Muscle of leg (tissue), 11 donors: ENCODE data around the gene LZTS3. TPM values are rescaled to one million over a fixed set of nuclear protein-coding genes. Genes with fewer than 3 reads are reported as not detected.
"Not testable (repeated sequence)": the region's sequence is repeated elsewhere in the genome, so short reads cannot be mapped to it uniquely, and the experiment has no call there.

Source experiments
- DNase-seq: peaks from one replicate; pipeline ENCODE4 v3.0.0; 2013
- H3K27ac ChIP-seq: one replicate; pipeline ENCODE4 v1.5.1; 2013; ENCODE audit warnings: mild to moderate bottlenecking, low read length, control low read depth
- H3K27me3 ChIP-seq: one replicate; pipeline ENCODE4 v1.6.1; 2013; ENCODE audit warnings: low read length; ENCODE audit not compliant: control insufficient read depth, insufficient read depth
- H3K36me3 ChIP-seq: one replicate; pipeline ENCODE4 v1.6.1; 2013; ENCODE audit warnings: low read length; ENCODE audit not compliant: control insufficient read depth, insufficient read depth
- H3K4me1 ChIP-seq: one replicate; pipeline ENCODE4 v1.6.1; 2013; ENCODE audit warnings: low read length; ENCODE audit not compliant: control insufficient read depth, insufficient read depth
- H3K4me3 ChIP-seq: one replicate; pipeline ENCODE4 v1.5.1; 2013; ENCODE audit warnings: low read length, control low read depth
- H3K9me3 ChIP-seq: replicated peaks from 2 replicates; pipeline ENCODE4 v1.6.1; 2013; ENCODE audit warnings: low read depth, low read length; ENCODE audit not compliant: control insufficient read depth
- WGBS: methylation state at CpG from one replicate; pipeline ENCODE4 v1.1.5; 2013; ENCODE audit warnings: missing lambda C conversion rate; ENCODE audit not compliant: insufficient coverage; 5-methylcytosine and 5-hydroxymethylcytosine counted together
- polyA plus RNA-seq, 8 donors: library from polyadenylated mRNA; unstranded; fragments of 120-200 nt; gene quantifications; one replicate each; pipeline versions ENCODE4 v1.2.1 to v1.2.3, GENCODE V29; 2013; ENCODE audit warnings: inconsistent platforms in 1 of 8, low replicate concordance in 1 of 8; ENCODE audit not compliant: insufficient read length in 8 of 8, insufficient read depth in 1 of 8
- total RNA-seq: library from RNA; stranded (reverse); fragments of 120-200 nt; gene quantifications from one replicate; pipeline ENCODE4 v1.2.4, GENCODE V29; 2013

Gene LZTS3
- total and polyA plus RNA-seq, 9 donors: 2.2 to 4.3 (median 3.4) TPM

DNA sequence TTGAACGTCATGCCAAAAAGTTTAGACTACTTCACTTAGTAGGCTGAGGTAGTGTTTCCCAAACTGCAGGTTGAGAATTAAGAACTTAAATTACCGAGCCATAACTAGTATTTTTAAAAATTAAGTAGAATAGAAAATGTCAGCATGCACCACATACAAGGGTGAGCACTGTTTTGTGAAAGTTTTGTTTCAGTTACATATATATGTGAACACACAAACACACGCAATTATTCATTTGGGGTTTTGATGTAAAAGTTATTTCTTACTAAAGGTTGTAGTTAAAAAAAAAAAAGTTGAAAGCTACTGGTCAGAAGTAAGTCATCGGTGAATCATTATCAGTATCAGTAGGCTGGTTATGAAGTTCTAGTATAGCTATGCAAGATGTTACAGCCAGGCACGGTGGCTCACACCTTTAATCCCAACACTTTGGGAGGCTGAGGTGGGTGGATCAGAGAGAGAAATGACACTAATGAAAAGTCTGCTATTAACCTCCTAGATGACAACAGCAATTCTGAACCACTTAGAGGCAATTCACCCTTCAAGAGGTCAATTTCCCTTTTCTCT, 37.8 kb downstream of the LZTS3 start:
- DNase-seq: no peak
- Histone ChIP-seq H3K9me3 (no peaks in the 10 kb centered on the region), H3K4me3 (no peak overlapping the region), H3K27me3 (no peaks in the 10 kb centered on the region), H3K27ac (no peak overlapping the region), H3K36me3 (no peaks in the 10 kb centered on the region), H3K4me1 (no peaks in the 10 kb centered on the region)
- WGBS: no CpG with 5 or more reads among the region's 5 CpGs

DNA sequence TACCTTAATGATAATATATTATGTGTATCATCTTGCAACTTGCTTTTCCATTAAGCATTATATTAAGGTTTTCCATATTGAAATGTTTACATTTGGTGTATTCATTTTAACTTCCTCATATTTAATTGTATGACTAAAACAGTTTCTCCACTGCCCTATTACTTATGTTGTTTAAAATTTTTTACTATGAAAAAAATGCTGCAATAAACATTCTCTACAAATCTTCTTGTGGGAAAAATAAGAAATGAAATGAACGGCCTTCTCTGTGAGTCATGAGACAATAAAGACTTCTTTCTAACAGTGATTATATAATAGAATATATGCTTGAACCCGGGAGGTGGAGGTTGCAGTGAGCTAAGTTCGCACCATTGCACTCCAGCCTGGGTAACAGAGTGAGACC, 39.2 kb downstream of the LZTS3 start:
- H3K9me3 ChIP-seq: no peaks in the 10 kb centered on the region
- H3K27ac ChIP-seq: no peak overlapping the region
- H3K36me3 ChIP-seq: no peaks in the 10 kb centered on the region
- no peak overlapping the region for H3K4me3 ChIP-seq
- no CpG with 5 or more reads among the region's 3 CpGs for WGBS
- no peaks in the 10 kb centered on the region for H3K27me3 ChIP-seq
- no peak for DNase-seq
- no peaks in the 10 kb centered on the region for H3K4me1 ChIP-seq

DNA sequence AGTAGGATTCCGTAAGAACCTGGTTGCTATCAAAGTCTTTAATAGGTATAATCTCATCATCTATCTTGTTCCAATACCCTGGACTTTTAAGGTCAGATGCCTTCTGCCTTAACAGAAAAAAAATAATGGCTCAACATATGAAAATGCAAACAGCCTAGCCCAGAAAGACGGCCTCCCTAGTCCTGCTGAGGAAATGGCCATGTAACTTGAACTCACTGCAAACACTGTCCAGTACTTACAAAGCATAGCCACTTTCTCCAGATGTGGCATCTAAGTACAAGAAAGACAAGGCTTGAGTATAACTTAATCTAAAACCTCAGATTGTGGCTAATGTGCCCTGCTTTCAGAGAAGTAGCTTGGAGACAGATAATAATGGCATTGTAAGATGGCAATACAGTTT, 40.2 kb downstream of the LZTS3 start:
- Histone ChIP-seq H3K27me3 (no peaks in the 10 kb centered on the region), H3K36me3 (no peaks in the 10 kb centered on the region), H3K4me3 (no peak overlapping the region), H3K4me1 (no peaks in the 10 kb centered on the region), H3K27ac (no peak overlapping the region), H3K9me3 (no peaks in the 10 kb centered on the region)
- WGBS: no CpG with 5 or more reads among the region's 2 CpGs
- DNase-seq: no peak

DNA sequence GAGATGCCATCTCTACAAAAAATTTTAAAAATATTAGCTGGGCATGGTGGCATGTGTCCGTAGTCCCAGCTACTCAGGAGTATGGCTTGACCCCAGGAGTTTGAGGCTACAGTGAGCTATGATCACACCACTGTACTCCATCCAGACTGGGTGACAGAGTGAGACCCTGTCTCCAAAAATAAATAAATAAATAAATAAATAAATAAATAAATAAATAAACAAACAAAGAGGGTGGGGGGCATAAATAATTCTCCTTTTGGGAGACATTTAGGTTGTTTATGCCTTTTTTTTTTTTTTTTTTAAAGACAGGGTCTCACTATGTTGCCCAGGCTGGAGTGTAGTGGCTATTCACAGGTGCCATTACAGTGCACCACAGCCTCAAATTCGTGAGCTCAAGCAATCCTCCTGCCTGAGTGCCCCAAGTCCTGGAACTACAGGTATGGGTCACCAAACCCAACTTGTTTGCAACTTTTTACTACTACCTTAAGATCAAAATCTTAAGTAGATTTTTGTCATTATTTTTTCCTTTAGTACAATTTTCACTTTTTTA, 43.2 kb downstream of the LZTS3 start:
- no peaks in the 10 kb centered on the region for H3K4me1 ChIP-seq
- H3K4me3 ChIP-seq: no peak overlapping the region
- H3K9me3 ChIP-seq: peaks cover under 1% of the 10 kb centered on the region
- H3K36me3 ChIP-seq: no peaks in the 10 kb centered on the region
- H3K27me3 ChIP-seq: no peaks in the 10 kb centered on the region
- WGBS: 100% methylated on average over 1 of the region's 2 CpGs
- H3K27ac ChIP-seq: no peak overlapping the region
- DNase-seq: no peak

DNA sequence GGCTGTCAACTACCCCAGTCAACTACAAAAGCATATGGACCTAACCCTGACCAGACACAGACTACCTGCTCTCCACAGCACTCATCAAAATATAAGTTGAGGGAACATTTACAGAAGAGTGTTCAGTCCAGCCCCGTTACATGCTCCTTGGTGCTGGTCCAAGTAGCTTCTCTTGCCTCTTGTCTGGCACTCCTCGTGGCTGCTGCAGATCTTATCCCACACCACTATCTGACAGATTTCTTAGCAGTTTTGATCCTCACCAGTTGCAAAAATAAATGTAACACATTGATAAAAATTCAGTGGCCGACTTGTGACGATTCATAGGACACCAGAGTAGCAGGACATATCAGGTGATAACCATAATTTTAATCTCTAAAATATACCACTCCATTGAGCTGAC, 44.3 kb downstream of the LZTS3 start:
- Histone ChIP-seq H3K27ac (no peak overlapping the region), H3K4me3 (no peak overlapping the region), H3K36me3 (no peaks in the 10 kb centered on the region), H3K27me3 (no peaks in the 10 kb centered on the region), H3K4me1 (no peaks in the 10 kb centered on the region), H3K9me3 (peaks cover 4% of the 10 kb centered on the region)
- no peak for DNase-seq
- 63% methylated on average over 4 of the region's 4 CpGs for WGBS

DNA sequence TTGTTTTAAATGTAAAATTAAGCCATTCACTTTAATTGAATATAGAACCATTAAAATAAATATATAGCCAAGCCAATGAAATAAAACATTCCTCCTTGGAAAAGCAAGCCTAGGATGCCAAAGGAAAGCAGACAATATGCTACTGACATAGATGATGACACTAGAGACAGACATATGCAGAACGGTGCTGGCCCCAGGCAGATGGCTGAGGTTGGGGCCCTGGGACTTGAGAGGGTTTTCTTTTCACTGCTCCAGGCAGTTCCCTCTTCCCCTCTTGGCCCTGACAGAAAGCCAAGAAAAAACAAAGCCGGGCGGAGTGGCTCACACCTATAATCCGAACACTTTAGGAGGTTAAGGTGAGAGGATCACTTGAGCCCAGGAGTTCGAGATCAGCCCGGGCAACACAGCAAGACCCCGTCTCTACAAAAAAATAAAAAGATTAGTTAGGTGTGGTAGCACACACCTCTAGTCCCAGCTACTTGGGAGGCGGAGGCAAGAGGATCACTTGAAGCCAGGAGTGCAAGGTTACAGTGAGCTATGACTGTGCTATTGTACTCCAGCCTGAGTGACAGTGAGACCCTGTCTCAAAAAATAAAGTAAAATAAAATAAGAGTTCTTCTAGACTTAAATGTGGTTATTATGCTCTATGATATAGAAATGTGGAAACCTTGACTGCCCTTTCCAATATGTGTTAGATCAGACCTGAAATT, 44.9 kb downstream of the LZTS3 start:
- 80% methylated on average over 1 of the region's 8 CpGs for WGBS
- Histone ChIP-seq H3K9me3 (peaks cover 4% of the 10 kb centered on the region), H3K4me1 (no peaks in the 10 kb centered on the region), H3K4me3 (no peak overlapping the region), H3K36me3 (no peaks in the 10 kb centered on the region), H3K27me3 (no peaks in the 10 kb centered on the region), H3K27ac (no peak overlapping the region)
- no peak for DNase-seq

DNA sequence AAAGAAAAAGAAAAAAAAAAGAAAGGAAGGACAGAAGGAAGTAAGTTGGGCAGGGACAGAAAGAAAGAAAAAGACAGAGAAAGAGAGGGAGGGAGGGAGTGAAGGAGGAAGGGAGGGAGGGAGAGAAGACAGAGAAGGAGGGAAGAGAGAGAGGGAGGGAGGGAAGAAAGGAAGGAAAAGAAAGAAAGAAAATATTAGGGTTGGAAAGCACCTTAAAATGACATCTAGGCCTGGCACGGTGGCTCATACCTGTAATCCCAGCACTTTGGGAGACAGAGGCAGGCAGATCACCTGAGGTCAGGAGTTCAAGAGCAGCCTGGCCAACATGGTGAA, 46.9 kb downstream of the LZTS3 start:
- no peaks in the 10 kb centered on the region for H3K27me3 ChIP-seq
- WGBS: no CpG with 5 or more reads among the region's 1 CpG

DNA sequence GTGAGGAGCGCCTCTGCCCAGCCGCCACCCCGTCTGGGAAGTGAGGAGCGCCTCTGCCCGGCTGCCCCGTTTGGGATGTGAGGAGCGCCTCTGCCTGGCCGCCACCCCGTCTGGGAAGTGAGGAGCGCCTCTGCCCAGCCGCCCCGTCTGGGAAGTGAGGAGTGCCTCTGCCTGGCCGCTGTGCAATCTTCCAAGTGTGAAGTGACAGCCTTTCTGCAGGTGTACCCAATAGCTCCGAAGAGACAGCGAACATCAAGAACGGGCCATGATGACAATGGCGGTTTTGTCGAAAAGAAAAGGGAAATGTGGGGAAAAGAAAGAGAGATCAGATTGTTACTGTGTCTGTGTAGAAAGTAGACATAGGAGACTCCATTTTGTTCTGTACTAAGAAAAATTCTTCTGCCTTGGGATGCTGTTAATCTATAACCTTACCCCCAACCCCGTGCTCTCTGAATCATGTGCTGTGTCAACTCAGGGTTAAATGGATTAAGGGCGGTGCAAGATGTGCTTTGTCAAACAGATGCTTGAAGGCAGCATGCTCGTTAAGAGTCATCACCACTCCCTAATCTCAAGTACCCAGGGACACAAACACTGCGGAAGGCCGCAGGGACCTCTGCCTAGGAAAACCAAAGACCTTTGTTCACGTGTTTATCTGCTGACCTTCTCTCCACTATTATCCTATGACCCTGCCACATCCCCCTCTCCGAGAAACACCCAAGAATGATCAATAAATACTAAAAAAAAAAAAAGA, 47.4 kb downstream of the LZTS3 start:
- peaks cover 21% of the 10 kb centered on the region for H3K36me3 ChIP-seq
- not testable (repeated sequence) for H3K27me3 ChIP-seq, H3K4me1 ChIP-seq, H3K4me3 ChIP-seq, H3K27ac ChIP-seq, H3K9me3 ChIP-seq, DNase-seq
- WGBS: 93% methylated on average over 13 of the region's 25 CpGs

More for the DNA sequence above, 46.9 kb downstream of the LZTS3 start:
- Histone ChIP-seq H3K27ac (no peak overlapping the region), H3K4me3 (no peak overlapping the region), H3K4me1 (no peaks in the 10 kb centered on the region), H3K36me3 (peaks cover 15% of the 10 kb centered on the region), H3K9me3 (peaks cover 4% of the 10 kb centered on the region)
- DNase-seq: no peak

DNA sequence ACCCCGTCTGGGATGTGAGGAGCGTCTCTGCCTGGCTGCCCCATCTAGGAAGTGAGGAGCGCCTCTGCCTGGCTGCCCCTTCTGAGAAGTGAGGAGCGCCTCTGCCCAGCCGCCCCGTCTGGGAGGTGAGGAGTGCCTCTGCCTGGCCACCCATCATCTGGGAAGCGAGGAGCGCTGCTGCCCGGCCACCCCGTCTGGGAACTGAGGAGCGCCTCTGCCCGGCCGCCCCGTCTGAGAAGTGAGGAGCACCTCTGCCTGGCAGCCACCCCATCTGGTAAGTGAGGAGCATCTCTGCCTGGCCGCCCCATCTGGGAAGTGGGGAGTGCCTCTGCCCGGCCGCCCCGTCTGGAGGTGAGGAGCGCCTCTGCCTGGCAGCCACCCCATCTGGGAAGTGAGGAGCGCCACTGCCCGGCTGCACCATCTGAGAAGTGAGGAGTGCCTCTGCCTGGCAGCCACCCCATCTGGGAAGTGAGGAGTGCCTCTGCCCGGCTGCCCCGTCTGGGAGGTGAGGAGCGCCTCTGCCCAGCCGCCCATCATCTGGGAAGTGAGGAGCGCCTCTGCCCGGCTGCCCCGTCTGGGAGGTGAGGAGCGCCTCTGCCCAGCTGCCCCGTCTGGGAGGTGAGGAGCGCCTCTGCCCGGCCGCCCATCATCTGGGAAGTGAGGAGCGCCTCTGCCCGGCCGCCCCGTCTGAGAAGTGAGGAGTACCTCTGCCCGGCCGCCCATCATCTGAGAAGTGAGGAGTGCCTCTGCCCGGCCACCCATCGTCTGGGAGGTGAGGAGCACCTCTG, 48.4 kb downstream of the LZTS3 start:
- H3K9me3 ChIP-seq, H3K27ac ChIP-seq, H3K4me1 ChIP-seq, H3K27me3 ChIP-seq, DNase-seq, H3K4me3 ChIP-seq: not testable (repeated sequence)
- H3K36me3 ChIP-seq: peaks cover 25% of the 10 kb centered on the region
- 98% methylated on average over 35 of the region's 41 CpGs for WGBS

DNA sequence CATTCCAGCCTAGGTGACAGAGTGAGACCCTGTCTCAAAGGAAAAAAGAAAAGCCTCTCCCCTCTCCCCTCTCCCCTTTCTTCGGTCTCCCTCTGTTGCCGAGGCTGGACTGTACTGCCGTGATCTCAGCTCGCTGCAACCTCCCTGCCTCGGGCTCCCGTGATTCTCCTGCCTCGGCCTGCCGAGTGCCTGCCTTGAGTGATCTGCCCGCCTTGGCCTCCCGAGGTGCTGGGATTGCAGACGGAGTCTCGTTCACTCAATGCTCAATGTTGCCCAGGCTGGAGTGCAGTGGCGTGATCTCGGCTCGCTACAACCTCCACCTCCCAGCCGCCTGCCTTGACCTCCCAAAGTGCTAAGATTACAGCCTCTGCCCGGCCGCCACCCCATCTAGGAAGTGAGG, 49.2 kb downstream of the LZTS3 start:
- 98% methylated on average over 8 of the region's 18 CpGs for WGBS
- not testable (repeated sequence) for DNase-seq, H3K4me1 ChIP-seq, H3K27me3 ChIP-seq, H3K4me3 ChIP-seq, H3K27ac ChIP-seq, H3K9me3 ChIP-seq
- H3K36me3 ChIP-seq: peaks cover 27% of the 10 kb centered on the region
